Umbilical cord (tissue), 2 donors: ENCODE data around the gene CPEB1. TPM values are rescaled to one million over a fixed set of nuclear protein-coding genes. Genes with fewer than 3 reads are reported as not detected.
"Not testable (repeated sequence)": the region's sequence is repeated elsewhere in the genome, so short reads cannot be mapped to it uniquely, and the experiment has no call there.

Experiments
- DNase-seq: peaks from one replicate; pipeline ENCODE4 v3.0.0-alpha.2; 2015; ENCODE audit warnings: low spot score
- total RNA-seq: library from RNA; depleted of rRNA; stranded (reverse); fragments of >200 nt; gene quantifications from one replicate; pipeline ENCODE4 v1.2.3, GENCODE V29; 2014; ENCODE audit warnings: low replicate concordance; ENCODE audit not compliant: insufficient read depth

The CPEB1 gene
- total RNA-seq, 1 donor from 2014 or later, result 9.9 TPM

DNA sequence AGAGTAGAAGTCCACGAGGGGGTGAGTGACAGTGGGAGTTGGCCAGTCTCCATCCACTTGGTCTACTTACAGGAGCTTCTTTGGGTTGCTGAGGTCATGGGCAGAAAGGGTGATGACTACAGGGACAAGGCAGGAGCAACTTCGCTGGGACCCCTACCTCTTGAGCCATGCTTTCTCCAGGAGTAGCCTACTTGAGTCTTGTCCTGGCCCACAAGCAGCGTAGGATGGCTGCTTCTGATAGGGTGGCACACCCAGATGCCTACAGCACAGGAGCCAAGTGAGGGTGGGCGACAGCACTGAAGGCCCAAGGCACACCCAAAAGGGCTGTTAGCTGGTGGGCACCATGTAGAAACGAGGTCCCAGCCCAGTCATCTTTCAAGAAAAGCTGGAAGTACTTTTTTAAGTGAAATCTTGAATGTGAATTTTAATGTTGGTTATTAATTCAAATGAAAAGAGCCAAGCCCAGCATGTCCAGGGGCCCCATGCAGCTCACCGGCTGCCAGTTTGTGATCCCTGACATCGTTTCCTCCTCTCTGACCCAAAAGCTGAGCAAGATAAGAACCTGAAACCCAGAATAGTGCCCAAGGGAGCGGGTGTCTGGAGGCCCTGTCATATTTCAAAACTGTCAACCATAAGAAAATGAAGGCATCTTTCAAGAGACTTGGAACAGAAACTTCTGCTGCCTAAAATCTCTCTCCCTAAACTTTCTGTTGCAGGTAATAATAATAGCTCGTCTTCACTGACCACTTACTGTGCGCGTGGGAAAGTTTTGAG lies 2.2 kb upstream of the CPEB1 start:
- no peak for DNase-seq

DNA sequence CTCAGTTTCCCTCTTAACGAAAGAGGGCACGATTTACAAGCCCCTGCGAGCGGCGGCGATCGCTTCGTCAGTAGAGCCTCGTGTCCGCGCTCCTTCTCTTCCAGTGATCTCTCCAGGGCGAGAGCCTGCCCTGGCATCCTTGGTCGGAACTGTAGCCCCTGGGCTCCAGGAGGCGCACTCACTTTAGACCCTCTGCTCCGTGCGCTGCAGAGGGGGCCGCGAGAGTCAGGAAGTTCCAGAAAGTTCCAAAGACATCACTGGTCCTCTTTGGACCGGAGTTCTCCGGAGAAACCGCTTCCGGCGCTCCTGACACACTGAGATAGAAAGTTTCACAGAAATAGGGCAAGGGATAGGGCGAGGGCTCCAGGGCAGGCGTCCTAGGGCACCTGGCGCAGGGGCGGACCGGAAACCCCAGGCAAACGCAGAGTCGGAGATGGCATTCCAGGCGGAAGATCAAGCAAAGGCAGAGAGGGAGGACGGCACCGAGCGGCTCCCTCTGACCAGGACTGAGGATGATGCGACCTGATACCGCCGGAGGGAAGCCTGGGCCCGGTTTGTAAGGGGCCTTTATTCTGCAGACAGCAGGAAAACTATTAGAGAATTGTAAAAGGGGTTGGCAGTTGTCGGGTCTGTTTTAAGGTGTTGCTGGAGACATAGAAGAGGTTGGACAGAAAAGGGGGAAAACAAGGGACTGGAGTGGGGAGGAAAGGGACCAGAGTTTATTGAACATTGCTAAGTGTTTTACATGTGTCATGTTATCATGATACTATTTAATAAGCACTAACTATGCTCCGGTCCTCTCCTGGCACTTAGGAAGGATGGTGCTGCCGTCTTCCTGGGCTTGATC lies 1.3 kb upstream of the CPEB1 start:
- DNase-seq, result no peak

DNA sequence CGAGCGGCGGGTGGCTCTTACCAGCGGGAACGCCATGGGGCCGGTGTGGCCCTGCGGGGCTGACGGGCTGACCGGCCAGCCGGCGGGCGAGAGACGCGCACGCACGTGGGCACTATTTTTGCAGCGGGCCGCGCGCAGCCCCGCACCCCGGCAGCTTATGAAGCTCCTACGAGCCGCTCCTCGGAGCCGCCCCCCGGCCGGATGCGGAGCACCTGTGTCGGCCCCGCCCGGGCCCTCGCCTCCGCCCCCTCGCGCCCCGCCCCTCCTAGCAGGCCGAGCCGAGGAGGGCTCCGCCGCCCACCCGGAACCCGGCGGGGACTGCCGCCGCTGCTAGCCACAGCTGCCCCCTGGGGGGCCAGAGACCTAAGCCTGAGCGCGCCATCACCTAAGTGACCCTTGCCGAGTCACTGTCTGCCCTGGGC lies 683 bp upstream of the CPEB1 start:
- no peak for DNase-seq

DNA sequence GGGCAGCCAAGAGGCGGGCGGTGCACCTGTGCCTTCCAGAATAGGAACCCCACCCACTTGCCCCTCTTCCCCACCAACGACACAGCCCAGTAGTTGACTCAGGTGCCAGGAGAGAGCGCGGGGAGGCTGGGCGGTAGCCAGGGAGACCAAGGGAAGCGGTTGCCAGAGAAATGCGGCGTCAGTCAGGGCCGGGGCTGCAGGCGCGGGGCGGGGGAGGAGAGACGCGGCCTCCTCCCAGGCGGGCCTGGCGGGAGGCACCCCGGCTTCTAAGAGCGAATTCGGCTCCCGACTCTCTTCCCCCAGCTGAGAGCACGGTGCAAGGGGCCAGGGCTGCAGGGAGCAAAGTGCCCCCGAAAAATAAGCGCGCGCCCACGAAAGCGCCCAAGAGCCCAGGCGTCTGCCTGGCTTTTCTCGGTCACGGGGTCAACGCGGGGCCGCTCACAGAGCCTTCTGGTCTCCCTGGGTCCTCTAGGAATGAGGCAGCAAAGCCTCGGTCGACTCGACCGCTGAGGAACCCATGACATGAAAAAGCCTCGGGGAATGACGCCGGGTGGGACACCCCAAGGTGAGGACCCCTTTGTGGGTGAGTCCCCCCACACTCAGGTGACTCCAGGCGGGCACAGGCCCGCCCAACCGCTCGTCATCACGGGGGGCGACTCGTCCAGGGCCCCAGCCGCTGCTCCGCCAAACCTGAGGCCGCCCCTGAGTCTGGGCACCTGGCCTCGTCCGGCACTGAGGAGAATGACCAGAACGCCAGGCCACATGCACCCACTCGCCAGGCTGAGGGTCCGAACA lies 716 bp downstream of the CPEB1 start:
- no peak for DNase-seq

DNA sequence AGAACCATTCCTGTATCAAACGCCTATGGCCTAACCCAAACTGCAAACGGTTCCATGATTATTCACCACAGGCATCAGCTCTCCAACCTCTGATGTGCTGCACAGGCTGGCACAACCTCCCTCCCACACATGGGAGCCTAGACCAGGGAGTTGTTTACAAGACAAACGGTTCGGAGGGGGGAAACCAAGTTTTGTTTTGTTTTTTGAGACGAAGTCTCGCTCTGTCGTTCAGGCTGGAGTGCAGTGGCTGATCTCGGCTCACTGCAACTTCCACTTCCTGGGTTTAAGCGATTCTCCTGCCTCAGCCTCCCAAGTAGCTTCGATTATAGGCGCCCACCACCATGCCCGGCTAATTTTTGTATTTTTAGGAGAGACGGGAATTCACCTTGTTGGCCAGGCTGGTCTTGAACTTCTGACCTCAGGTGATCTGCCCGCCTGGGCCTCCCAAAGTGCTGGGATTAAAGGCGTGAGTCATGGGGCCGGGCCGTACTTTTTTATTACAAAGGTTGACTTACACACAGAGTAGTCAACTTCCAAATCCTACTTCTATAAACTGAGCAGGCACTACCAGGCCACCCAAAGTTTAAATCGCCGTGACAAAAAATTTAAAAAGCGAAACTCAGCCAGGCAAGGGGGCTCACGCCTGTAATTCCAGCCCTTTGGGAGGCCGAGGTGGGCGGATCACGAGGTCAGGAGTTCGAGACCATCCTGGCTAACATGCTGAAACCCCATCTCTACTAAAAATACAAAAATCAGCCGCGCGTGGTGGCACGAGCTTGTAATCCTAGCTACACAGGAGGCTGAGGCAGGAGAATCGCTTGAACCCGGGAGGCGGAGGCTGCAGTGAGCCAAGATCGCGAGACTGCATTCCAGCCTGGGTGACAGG lies 2.0 kb downstream of the CPEB1 start:
- DNase-seq, result not testable (repeated sequence)

DNA sequence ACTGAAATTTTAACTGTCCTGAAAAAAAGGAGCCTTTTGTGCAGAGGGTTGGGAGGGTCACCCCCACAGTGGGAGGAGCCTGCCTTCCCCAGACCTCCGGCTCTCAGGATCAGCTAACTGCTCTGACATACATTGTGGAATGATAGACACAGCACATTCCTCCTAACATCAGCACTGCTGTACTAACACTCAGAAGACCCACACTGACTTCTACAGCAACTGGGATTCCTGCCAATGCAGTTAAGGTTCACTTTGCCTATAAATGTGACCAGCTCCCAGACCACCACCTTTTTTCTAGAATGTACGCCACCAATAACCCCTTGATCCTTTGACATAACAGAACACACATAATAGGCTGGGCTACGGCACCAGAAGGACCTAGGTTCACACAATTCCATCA lies 3.2 kb downstream of the CPEB1 start:
- no peak for DNase-seq

DNA sequence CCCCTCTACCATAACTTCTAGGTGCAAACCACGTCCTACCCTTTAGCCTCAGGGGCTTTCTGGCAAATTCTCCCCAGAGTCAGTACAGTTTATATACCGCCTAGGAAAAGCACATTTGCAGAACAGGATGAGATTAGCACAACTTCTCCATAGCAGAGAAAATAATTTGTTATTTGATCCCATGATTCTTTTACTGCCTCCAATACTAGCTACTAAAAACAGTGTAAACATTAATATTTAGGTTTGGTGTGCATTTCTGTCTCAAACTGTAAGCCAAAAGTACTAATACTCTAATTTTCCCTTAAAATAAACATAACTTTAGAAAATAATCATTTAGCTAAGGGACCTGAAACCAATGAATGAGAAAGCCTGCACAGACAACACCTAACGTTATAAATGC lies 4.5 kb downstream of the CPEB1 start:
- no peak for DNase-seq

DNA sequence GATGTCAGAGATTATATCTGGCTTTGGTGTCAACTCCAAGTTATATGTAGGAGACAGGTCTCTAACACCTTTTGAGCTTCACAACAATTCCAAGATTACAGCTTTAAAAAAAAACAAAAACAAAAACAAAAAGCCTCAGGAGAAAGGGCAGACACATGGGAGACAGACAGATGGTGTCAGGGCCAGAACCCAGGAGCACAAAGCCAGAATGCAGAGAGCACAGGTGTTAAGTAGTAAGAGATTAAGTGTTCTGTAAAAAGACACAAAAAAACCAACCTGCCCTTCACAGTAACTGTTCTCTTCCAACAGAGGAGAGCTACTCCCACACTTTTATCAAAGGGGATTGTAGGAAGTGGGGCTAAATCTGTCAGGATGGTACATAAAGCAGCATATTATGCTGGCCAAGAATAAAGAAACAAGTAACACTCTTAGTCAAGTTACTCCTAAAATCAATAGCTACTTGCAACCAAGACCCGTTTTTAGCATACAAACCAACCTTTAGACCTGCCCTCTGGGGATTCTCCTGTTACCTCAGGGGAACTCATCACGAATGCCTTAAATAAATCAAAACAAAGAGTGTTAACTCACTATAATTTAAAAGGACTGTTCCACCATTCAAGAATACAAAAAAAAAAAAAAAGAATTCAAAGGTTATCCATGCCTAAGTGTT lies 5.9 kb downstream of the CPEB1 start:
- no peak for DNase-seq

DNA sequence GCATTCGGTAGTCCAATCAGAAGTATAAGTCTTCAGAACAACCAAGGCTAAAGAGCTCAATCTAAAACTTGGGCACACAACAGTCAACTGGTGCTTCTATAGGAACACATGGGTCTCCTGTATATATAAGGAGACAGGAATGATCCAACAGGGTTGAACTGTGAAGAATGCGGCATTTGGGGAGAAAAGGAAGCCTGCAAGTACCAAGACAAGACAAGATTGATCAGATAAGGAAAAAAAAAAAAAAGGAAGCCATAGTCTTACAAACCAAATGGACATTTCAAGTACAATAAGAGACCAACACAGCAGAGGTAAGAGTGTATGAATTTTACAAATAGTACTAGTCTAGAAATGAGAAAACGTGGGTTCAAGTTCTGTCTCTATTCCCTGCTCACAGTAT lies 6.5 kb downstream of the CPEB1 start:
- no peak for DNase-seq

DNA sequence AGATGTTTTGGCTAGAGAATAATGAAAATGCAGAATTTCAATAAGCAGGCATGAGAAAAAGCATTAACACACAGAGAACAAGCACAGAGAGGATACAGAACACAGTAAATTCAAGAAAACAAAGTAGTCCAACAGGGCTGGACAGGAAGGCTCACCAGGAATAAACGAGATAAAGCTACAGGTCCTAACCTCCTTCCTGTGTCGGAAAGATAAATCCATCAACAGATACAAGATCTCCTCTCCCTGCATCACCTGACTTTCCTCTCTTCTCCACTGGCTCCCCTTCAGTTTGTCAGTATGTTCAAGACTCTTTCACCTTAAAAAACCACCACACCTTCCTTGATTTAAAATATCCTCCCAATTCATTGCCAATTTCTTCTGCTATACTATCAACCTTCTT lies 11.4 kb downstream of the CPEB1 start:
- DNase-seq, result no peak

DNA sequence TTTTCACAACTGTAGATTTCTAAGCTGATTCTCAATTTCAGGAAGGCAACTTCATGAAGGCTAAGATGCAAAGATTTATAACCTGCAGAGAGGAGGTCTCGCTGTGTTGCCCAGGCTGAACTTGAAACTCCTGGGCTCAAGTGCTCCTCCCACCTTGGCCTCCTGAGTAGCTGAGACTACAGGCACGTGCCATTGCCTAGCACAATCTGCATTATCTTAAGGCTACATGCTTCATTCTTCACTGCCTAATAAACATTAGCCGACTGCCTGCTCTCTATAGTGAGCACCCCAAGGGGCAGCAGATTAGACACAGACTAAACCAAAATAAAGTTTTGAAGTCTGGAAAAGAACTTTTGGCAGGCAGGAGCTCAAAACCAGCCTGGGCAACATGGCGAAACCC lies 17.1 kb downstream of the CPEB1 start:
- no peak for DNase-seq

DNA sequence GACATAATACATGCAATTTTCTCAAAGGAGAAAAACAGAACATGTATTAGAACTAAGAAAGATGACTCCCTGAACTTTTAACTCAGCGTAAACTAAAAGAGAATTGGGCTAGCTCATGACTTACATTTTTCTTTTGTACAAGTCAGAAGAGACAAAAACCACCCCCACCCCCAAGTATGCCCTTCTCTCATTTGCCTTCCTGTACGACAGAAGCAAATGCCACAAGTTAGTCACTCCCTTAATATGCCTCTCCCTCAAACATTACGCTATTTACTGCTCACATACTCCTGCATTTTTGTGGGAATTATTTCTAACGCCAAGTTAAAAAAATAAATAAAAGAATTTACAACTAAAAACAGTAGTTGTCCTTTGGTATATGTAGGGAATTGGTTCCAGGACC lies 22.0 kb downstream of the CPEB1 start:
- no peak for DNase-seq

DNA sequence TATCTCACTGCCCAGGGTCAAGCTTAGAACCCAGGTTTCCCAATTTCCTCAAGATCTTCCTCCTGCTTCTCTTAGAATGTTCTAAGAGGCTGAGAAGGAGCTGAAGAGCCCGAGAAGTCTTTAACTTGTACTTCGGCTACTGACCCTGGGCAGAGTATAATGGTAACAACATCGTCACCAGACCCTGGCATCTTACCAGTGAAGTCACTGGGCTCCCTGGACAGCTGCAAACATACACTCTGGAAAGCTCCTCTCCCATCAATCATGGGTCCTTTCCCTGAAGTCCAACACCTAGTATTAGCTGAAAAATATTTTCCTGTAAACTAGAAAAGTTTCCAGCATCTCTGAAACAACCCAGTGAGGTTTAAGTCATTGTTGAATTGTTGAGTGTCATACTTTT lies 22.7 kb downstream of the CPEB1 start:
- DNase-seq, result no peak

DNA sequence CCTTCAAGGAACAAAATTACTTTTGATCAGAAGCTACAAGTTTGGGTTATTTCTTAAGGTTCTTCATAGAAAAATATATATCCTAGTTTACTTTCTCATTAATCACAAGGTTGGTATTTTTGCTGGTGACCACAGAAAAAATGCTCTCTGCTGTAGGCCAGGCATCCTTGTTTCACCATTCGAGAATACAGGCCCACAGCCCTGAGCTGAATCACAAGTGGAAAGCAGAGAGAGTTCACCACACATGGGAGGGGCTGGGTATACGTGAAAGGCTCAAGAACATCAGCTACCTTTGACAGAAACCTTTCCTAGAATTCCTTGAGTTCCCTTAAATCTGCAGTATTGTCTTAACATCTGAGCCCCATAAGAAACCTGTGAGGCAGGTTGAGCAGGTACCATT lies 23.2 kb downstream of the CPEB1 start:
- no peak for DNase-seq

DNA sequence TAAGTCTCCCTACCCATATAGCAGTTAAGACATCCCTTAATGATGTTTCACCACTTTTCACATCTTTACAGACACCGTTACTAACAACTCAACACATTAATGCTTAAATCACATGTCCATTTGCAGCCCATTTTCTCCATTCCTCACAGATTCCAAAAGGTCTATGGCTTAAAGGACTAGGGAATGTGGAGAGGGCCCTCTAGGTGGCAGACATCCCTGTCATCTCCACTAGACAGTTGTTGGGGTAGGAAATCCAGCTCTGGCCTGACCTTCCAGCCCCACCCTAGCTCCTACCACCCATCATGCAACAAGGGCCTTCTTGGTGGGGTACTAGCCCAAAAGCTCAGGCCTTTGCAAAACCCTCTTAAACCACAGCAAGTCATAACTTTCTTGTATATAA lies 25.2 kb downstream of the CPEB1 start:
- DNase-seq, result no peak

DNA sequence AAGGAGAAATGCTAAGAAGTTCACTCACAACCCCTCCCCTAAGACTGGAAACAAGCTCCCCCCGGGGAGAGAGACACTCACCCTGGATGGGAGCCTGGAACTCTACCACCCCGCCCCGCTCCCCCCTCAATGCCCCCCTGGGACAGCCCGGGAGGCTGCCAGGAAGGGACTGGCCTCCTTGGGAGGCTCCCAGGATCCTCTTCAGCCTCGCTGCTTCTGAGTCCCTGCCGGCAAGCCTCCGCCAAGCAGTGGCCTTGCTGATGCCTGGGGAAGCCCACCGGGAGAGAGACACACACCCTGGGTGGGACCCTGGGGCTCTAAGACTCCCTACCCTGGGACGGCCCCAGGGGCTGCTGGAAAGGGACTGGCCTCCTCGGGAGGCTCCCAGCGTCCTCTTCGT lies 33.4 kb downstream of the CPEB1 start:
- DNase-seq, result no peak

DNA sequence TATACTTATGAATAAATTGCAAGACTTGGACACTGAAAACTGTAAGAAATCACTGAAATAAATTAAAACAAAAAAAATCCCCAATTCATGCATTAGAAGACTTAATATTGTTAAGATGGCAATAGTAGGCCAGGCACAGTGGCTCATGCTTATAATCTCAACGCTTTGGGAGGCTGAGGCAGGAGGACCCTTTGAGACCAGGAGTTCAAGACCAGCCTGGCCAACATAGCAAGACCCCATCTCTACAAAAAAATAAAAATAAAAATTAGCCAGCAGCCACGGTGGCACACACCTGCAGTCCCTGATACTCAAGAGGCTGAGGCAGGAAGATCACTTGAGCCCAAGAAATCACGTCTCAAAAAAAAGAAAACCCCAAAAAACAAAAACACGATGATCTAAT lies 35.8 kb downstream of the CPEB1 start:
- no peak for DNase-seq

DNA sequence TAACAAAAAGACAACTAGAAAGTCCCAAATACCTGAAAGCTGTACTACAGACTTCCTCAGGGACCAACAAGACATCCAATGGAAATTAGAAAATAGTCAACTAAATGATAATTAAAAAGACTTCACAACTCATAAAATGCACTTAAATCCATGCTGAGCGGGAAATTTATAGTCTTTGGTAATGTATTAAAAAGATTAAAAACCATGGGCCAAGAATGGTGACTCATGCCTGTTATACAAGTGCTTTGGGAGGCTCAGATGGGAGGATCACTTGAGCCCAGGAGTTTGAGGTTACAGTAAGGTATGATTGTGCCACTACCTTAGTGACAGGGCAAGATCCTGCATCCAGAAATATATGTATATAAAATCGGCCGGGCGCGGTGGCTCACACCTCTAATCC lies 45.0 kb downstream of the CPEB1 start:
- DNase-seq, result no peak

DNA sequence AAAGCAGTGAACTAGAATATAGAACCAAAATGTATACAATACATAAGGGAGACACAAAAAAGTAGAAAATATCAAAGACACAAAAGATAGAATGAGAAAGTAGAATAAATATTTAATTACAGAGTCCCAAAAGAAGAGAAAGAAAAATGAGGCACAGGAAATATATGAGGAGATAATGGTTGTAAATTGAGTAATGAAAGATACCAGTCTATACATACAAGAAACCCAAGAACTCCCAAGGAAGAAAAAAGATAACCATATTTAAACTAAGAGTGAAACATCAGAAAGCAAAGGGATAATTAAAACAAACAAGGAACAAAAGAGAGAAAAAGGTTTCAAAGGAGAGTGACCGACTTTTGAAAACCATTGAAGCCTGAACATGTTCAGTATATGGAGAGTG lies 47.3 kb downstream of the CPEB1 start:
- no peak for DNase-seq

DNA sequence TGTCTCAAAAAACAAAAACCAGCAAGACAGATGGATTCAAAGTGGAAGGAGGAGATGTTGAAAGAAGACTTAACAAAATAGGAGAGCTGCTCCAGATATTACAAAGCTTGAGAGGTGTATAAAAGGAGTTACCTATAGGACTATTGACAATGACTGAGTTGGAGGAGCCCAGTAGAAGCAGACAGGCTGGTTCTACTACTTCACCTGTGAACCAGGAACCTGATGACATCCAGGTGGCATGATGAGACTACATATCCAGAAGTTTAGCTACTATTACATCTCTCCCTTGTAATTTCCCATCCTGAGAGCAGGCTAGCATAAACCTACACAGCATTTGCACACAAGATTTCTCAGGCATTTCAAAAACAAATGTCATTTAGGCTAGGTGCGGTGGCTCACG lies 49.3 kb downstream of the CPEB1 start:
- no peak for DNase-seq

DNA sequence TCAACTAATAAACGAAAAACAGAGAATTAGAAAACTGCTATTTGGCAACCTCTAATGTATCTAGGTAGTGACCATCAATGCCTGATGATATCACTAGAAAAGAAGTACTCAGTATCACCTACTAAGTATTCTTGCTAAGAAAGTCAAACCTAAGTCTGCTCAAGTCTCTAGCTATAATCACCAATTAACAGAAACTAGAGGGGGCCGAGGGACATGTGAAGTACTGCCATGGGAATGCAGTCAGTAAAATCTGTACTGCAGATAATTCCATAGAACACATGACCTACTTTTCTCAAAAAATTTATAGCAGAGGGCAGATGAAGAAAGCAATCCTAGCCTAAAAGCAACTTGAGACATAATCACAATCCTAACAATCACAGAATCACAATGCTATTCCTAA lies 51.4 kb downstream of the CPEB1 start:
- DNase-seq, result no peak
